Measurements from ENCODE around the gene SSRP1. TPM values are rescaled to one million over a fixed set of nuclear protein-coding genes. Genes with fewer than 3 reads are reported as not detected.

The SSRP1 gene
- total and polyA plus RNA-seq, 2 donors from 2014 or later, result 44.5 to 78.5 TPM

DNA sequence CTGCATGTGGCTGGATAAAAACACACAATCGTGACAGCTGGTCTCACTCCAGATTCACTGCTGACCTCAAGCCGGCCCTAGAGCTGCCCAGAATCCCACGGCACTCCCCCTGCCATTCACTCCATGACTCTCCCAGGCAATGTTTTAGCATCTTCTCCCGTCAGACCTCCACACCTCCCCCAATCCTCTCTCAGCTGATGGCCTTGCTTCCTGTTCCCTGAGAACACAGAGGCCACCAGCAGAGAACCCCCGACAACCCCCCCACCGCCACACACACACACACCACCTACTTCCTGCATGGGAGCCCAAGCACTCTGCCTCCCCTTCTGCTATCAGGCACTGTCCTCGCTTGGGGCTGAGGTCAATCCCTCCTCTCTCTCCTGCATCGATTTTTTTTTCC is 20.2 kb downstream of the SSRP1 start:
- Histone ChIP-seq H3K4me1 (ENCODE audit: control insufficient read depth in 2 of 3, insufficient read depth in 2 of 3, low read depth in 1 of 3, low read length in 3 of 3) (peaks cover 5 to 31% (median 11%) of the 10 kb centered on the region in 3 donors), H3K9me3 (ENCODE audit: control insufficient read depth in 2 of 3, insufficient read depth in 1 of 3, low read length in 3 of 3) (no peaks in the 10 kb centered on the region), H3K4me3 (ENCODE audit: low read length in 3 of 3) (no peak overlapping the region), H3K9ac (ENCODE audit: low read length in 3 of 3) (no peak overlapping the region), H3K27me3 (ENCODE audit: control insufficient read depth, insufficient read depth, low read length) (no peaks in the 10 kb centered on the region), H3K36me3 (ENCODE audit: control insufficient read depth in 2 of 3, insufficient read depth in 3 of 3, low read length in 3 of 3) (peaks cover 14 to 25% (median 21%) of the 10 kb centered on the region in 3 donors), H3K27ac (ENCODE audit: low read depth in 2 of 2, low read length in 2 of 2) (peak overlapping the region in 1 of 2 donors; percentile 2)
- DNase-seq (peak; percentile 57 to 83 (median 73)), FAIRE-seq (no peak)
- TF ChIP-seq, protein P1, sequence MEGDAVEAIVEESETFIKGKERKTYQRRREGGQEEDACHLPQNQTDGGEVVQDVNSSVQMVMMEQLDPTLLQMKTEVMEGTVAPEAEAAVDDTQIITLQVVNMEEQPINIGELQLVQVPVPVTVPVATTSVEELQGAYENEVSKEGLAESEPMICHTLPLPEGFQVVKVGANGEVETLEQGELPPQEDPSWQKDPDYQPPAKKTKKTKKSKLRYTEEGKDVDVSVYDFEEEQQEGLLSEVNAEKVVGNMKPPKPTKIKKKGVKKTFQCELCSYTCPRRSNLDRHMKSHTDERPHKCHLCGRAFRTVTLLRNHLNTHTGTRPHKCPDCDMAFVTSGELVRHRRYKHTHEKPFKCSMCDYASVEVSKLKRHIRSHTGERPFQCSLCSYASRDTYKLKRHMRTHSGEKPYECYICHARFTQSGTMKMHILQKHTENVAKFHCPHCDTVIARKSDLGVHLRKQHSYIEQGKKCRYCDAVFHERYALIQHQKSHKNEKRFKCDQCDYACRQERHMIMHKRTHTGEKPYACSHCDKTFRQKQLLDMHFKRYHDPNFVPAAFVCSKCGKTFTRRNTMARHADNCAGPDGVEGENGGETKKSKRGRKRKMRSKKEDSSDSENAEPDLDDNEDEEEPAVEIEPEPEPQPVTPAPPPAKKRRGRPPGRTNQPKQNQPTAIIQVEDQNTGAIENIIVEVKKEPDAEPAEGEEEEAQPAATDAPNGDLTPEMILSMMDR (IDR thresholded peaks at IDR 0.05; ENCODE audit: borderline replicate concordance, extremely low read depth, insufficient read depth), result no peak
- intact Hi-C loops (cut with DNase I), result no loop called here

DNA sequence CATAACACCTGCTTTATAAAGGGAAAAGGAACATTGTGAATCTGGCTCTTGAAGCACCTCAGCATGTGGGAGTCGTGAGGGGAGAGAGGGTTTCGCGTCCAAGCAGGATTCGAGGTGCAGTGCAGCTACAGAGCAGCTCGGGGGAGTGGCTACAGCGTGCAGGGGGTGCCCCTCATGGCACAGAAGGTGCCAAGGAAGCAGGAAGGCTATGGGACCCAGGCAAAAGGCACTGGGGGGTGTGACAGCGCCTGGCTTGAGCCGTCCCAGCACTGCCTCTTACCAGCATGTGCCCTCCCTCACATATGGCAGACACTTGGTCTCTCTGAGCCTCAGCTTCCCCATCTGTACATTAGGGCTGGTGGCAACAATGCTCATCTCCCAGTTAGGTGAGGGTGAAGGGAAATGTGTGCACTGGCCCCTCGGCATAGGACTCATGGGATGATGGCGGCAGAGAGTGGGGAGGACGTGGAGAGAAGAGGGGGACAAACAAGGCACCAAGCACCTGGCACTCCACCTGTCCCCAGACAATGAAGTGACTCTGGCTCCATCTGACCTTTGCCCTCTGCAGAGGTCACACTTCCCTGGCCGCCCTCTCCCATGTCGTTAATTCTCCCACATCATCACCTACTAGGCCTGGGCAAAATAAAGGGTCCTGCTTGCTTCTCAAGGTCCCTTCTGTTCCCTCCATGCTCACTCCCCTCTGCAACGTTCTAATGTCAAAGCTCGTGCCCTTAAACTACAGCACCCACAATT is 21.3 kb downstream of the SSRP1 start:
- FAIRE-seq (no peak), DNase-seq (peak in 1 of 5 donors; percentile 43)
- H3K9ac ChIP-seq (ENCODE audit: low read length in 3 of 3), result no peak overlapping the region
- TF ChIP-seq, protein P1 (IDR thresholded peaks at IDR 0.05; ENCODE audit: borderline replicate concordance, extremely low read depth, insufficient read depth), result no peak
- intact Hi-C loops (cut with DNase I), result no loop called here
- no peaks in the 10 kb centered on the region for H3K27me3 ChIP-seq (ENCODE audit: control insufficient read depth, insufficient read depth, low read length)
- peaks cover 14 to 27% (median 25%) of the 10 kb centered on the region in 3 donors for H3K36me3 ChIP-seq (ENCODE audit: control insufficient read depth in 2 of 3, insufficient read depth in 3 of 3, low read length in 3 of 3)
- H3K9me3 ChIP-seq (ENCODE audit: control insufficient read depth in 2 of 3, insufficient read depth in 1 of 3, low read length in 3 of 3), result no peaks in the 10 kb centered on the region
- peaks cover 5 to 34% (median 11%) of the 10 kb centered on the region in 3 donors for H3K4me1 ChIP-seq (ENCODE audit: control insufficient read depth in 2 of 3, insufficient read depth in 2 of 3, low read depth in 1 of 3, low read length in 3 of 3)
- no peak overlapping the region for H3K4me3 ChIP-seq (ENCODE audit: low read length in 3 of 3)
- no peak overlapping the region for H3K27ac ChIP-seq (ENCODE audit: low read depth in 2 of 2, low read length in 2 of 2)

DNA sequence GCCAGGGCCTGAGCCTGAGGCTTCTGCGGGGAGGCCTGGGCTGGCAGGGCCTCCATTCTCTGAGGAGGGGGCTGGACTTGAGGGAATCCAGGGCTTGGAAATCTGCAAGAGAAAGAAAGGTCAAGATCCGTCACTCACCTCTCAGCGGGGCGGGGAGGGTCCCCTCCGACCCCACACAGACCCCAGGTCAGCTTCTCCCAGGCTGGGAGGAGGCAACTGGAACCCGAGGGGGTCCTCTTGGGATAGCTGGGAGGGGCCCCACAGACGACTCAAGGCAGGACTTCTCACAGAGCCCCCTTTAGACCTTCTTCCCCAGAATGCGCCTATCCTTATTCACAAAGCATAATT is 21.9 kb downstream of the SSRP1 start:
- H3K27ac ChIP-seq (ENCODE audit: low read depth in 2 of 2, low read length in 2 of 2), result no peak overlapping the region
- H3K9ac ChIP-seq (ENCODE audit: low read length in 3 of 3), result no peak overlapping the region
- H3K27me3 ChIP-seq (ENCODE audit: control insufficient read depth, insufficient read depth, low read length), result no peaks in the 10 kb centered on the region
- DNase-seq (peak in 1 of 5 donors; percentile 58), FAIRE-seq (no peak)
- no peak overlapping the region for H3K4me3 ChIP-seq (ENCODE audit: low read length in 3 of 3)
- H3K36me3 ChIP-seq (ENCODE audit: control insufficient read depth in 2 of 3, insufficient read depth in 3 of 3, low read length in 3 of 3), result peaks cover 14 to 27% (median 25%) of the 10 kb centered on the region in 3 donors
- TF ChIP-seq, protein P1 (IDR thresholded peaks at IDR 0.05; ENCODE audit: borderline replicate concordance, extremely low read depth, insufficient read depth), result no peak
- no peaks in the 10 kb centered on the region for H3K9me3 ChIP-seq (ENCODE audit: control insufficient read depth in 2 of 3, insufficient read depth in 1 of 3, low read length in 3 of 3)
- peaks cover 5 to 34% (median 11%) of the 10 kb centered on the region in 3 donors for H3K4me1 ChIP-seq (ENCODE audit: control insufficient read depth in 2 of 3, insufficient read depth in 2 of 3, low read depth in 1 of 3, low read length in 3 of 3)
- intact Hi-C loops (cut with DNase I), result no loop called here

All from kidney (tissue), 14 donors.